GM23338 (cell line): ENCODE results near the gene KLHL17.

ENCODE experiments used
- CREB1 ChIP-seq: fragments of 250-450 bp; sonication (Bioruptor Pico); IDR thresholded peaks from 2 replicates; pipeline ENCODE4 v1.5.0; 2020; ENCODE audit warnings: low read depth, mild to moderate bottlenecking, moderate library complexity
- CTCF ChIP-seq, 2 experiments: fragments of 200-600 bp in 1 of 2; sonication (generic) in 1 of 2; conservative IDR thresholded peaks; 2 replicates each; pipeline versions ENCODE4 v1.5.1 to v1.6.1; 2016 to 2017; ENCODE audit warnings: antibody characterized with exemption in 2 of 2, low read depth in 2 of 2, mild to moderate bottlenecking in 2 of 2, moderate library complexity in 1 of 2
- ETS1 ChIP-seq: IDR thresholded peaks from 2 replicates; pipeline ENCODE4 v1.6.1; 2016; ENCODE audit warnings: antibody characterized with exemption
- EZH2 ChIP-seq: fragments of 200-600 bp; sonication (generic); IDR thresholded peaks from one replicate; pipeline ENCODE4 v1.8.0; 2017; ENCODE audit warnings: antibody characterized with exemption, mild to moderate bottlenecking, low read depth; ENCODE audit not compliant: unreplicated experiment
- EZH2phosphoT487 ChIP-seq: fragments of 200-600 bp; sonication (generic); IDR thresholded peaks from one replicate; pipeline ENCODE4 v1.8.1; 2018; ENCODE audit warnings: antibody characterized with exemption; ENCODE audit not compliant: unreplicated experiment
- JUNB ChIP-seq: IDR thresholded peaks from one replicate; pipeline ENCODE4 v1.6.1; 2016; ENCODE audit warnings: antibody characterized with exemption; ENCODE audit not compliant: unreplicated experiment
- NANOG ChIP-seq: IDR thresholded peaks from 2 replicates; pipeline ENCODE4 v1.6.1; 2016; ENCODE audit warnings: antibody characterized with exemption, borderline replicate concordance
- POLR2AphosphoS5 ChIP-seq: IDR thresholded peaks from 2 replicates; pipeline ENCODE4 v1.6.1; 2016; ENCODE audit warnings: antibody characterized with exemption, low read depth
- REST ChIP-seq: IDR thresholded peaks from one replicate; pipeline ENCODE4 v1.6.1; 2018; ENCODE audit warnings: antibody characterized with exemption; ENCODE audit not compliant: unreplicated experiment
- STAT1 ChIP-seq: IDR thresholded peaks from one replicate; pipeline ENCODE4 v1.6.1; 2016; ENCODE audit warnings: antibody characterized with exemption; ENCODE audit not compliant: unreplicated experiment
- ZNF114 ChIP-seq: fragments of 250-450 bp; sonication (Bioruptor Pico); IDR thresholded peaks from 2 replicates; pipeline ENCODE4 v1.5.0; 2020; ENCODE audit warnings: mild to moderate bottlenecking, moderate library complexity
- ZNF331 ChIP-seq: fragments of 250-450 bp; sonication (Bioruptor Pico); IDR thresholded peaks from 2 replicates; pipeline ENCODE4 v1.5.0; 2020; ENCODE audit warnings: low read depth, mild to moderate bottlenecking, moderate library complexity

GRCh38 chr1:942864-943533 lies 17.4 kb upstream of the KLHL17 start:
- TF ChIP-seq CTCF (conservative IDR thresholded peaks at IDR 0.05; ENCODE audit: low read depth in 2 of 2) (no peak), EZH2 (no peak), POLR2AphosphoS5 (no peak; the same call in 1 of the 2 replicates), REST (no peak), STAT1 (no peak), CREB1 (CRISPR knock-in tag) (peak; percentile 45; the same call in 1 of the 2 replicates), NANOG (no peak), ZNF331 (no peak), ETS1 (no peak), JUNB (no peak), EZH2phosphoT487 (no peak), ZNF114 (CRISPR knock-in tag) (no peak)
